ENCODE results near the gene PYGB.

Gene PYGB

DNA sequence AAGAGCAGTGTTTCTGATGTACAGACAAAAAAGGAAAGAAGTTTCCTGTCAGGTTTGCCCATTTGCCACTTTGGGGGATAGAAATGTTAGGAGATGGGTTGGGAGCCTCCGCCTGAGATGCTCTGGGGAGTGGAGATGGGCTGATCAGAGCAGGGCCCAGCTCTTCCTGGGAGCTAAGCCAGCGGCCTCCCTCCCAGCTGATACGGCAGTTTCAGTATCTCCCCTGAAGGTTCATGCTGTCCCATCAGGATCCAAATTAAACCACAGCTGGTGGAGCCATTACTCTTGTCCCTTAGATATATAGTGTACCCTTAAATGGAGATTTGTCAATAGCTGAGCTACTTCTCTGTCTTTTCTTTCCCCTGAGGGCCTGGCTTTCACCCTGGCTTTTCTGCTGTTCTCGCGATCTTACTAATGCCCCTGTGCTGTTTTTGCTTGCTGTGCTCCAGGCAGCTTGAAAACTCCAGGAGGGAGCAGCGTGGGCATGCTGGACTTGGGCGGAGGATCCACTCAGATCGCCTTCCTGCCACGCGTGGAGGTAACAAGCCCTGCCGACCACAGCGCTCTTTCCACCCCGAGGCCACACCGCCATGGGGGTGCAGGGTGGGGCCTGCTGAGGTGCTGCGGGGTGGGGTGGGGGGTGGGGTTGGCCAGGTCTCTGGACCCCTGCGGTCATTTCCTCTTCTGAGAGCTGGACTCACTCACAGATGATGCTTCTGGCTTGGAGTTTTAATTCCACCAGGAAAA is 31.5 kb upstream of the PYGB start:
- DNase-seq (ENCODE audit: low spot score): no peak

- DNase-seq (ENCODE audit: low spot score): no peak
Measured at GRCh38 chr20:25217161-25218108, 30.4 kb upstream of the PYGB start.

- no peak for DNase-seq (ENCODE audit: low spot score)
Measured at GRCh38 chr20:25218109-25218486, 29.8 kb upstream of the PYGB start.

- no peak for DNase-seq (ENCODE audit: low spot score)
Measured at GRCh38 chr20:25218492-25218891, 29.4 kb upstream of the PYGB start.

DNA sequence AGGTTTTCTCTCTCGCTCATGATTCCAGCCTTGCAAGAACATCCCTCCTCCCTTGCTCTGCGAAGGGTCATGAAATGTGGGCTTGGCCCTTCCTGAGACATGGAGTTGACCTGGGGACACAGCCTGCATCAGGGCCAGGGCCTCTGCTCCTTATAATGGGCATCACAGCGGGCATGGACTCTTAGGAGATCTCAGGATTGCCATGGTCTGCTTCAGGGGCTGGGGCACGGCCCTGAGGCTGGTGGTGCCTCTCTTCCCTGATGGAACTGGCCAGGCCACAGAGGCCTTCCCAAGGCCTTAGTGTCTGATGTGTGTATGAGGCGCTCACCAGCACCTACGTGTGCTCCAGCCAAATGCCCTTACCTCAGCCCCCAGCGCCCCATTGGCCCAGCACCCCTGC is 28.5 kb upstream of the PYGB start:
- no peak for DNase-seq (ENCODE audit: low spot score)

GRCh38 chr20:25220021-25220730 is 27.7 kb upstream of the PYGB start:
- DNase-seq (ENCODE audit: low spot score): no peak

DNA sequence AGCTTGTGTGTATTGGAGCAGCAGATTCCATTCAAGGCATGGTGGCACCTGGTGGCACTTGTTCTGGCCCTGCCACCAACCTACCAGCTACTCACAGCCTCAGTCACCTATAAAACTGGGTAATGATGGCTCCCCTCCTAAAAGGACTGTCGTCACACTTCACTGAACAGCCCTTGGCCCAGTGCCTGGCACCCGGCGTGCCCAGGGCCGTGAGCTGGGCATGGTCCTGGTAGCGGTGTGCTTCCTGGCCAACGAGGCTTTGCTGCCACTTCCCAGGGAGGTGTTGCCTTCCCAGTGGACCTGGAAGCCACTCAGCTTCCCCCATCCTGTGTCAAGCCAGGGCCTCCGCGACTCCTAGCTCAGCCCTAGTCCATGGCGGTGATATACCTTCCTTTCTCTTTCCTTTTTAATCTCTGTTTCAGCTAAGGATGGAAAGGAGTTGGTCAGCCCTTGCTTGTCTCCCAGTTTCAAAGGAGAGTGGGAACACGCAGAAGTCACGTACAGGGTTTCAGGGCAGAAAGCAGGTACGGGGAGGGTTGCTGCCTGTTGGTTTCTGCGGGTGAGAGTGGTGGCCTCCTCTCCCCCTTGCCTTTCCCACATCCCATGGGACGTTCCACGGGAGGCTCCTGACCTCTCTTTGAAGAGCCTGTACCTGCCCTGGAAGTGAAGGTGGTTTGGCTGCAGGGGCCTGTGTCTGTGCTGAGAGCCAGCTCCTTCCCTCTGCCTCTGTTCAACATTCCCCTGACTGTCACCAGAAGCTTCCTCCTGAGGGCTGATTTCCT is 26.9 kb upstream of the PYGB start:
- DNase-seq (ENCODE audit: low spot score): no peak

DNA sequence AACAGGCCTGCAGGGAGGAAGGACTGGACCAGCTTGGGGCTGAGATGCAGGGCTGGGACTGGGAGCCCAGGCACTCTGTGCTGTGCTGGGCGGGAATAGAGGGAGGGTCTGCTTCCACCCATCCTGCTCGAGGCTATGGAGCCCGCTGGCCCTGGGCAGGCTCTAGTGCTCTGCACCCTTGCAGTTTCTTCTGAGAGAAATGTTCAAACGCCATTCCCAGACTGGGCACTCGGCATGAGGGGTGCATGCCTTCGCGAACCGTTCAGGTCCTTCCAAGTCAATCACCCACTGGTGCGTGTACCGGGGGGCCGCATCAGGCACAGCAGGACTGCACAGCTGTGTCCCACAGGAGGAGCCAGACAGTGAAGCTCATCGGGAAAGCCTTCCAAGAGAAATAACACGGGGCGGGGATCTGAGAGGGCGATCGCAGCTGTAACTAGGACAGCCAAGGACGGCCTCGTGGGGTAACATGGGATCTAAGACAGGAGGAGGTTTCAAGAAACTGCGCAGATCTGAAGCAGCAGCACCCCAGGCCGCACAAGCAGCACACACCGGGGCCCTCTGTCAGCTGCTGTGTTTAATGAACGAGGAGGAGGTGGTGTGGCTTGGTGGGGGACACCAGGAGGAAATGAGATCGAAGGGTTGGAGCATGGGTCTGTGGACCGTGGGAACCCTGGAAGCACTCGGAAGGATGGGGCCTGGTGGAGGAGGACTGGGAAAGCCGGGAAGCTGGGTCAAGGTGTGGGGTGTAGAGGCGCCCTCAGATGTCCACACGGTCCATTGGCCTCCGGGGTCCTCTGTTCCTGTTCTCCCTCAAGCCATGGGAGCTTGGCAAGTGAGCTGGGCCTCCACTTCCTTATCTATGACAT is 26.1 kb upstream of the PYGB start:
- no peak for DNase-seq (ENCODE audit: low spot score)

DNA sequence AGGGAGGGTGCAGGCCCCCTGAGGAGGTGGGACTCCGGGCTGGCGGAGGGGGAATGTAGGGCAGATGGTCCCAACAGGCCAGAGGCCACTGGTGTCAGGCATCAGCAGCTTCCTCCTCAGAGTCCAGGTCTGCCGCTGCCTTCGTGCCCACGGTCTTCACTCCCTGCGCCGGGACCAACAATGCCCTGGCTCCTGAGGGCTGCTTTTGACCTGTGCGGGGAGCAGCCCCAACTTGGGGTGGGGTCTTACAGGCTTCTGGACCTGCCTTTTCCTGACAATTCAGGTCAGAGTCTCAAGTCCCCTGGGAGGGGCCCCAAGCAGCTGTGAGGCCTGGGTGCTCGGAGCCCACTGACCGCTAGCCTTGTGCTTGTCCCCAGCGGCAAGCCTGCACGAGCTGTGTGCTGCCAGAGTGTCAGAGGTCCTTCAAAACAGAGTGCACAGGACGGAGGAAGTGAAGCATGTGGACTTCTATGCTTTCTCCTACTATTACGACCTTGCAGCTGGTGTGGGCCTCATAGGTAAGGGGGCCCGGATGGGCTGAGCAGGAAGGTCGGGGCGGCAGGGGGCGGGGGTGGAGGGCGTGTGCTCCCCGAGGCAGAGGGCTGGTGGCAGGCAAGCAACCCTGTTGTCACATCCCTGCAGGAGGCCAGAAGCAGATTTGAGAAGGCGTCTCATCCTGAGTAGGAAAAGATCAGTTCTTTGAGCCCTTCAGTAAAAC is 25.3 kb upstream of the PYGB start:
- DNase-seq (ENCODE audit: low spot score): no peak

DNA sequence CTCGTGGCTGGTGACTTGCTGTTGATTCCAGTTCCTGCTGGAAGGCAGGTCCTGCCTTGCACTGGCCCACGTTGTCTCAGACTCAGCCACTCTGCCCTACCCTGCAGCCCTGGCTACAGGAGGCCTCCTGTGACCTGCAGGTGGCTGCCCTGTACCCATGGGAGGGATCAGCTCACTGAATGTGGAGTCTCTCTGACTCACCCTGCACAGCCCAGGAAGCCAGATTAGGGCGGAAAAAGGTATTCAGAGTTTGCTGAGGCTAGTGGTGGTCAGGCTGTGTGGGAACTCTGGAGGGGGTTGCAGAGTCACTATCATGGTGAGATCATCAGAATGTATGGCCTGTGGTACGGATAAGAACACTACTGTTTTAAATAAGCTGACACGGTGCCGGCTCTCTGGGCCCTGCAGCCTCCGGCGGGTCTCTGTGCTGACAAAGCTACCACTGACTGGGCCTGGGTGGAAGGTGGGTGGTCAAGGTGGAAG is 24.7 kb upstream of the PYGB start:
- peak; percentile 17 for DNase-seq (ENCODE audit: low spot score)

- DNase-seq (ENCODE audit: low spot score): no peak
Measured at GRCh38 chr20:25223765-25224720, 23.8 kb upstream of the PYGB start.

DNA sequence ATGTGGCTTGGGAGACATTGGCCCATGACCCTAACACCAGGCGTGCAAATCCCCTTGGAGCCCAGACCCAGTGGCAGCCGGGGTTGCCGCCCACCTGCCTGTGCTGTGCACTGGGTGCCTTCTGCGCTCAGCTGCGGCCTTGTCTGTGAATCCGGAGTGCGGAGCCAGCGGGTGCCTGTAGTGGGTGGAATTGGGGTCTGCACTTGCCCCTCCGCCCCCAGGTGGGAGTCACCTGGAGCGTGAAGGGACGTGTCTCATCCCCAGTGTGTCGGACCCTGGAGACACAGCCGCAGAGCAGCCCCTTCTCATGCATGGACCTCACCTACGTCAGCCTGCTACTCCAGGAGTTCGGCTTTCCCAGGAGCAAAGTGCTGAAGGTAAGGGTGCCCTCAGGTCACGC is 22.9 kb upstream of the PYGB start:
- no peak for DNase-seq (ENCODE audit: low spot score)

GRCh38 chr20:25225642-25226432 is 22.0 kb upstream of the PYGB start:
- DNase-seq (ENCODE audit: low spot score): no peak

DNA sequence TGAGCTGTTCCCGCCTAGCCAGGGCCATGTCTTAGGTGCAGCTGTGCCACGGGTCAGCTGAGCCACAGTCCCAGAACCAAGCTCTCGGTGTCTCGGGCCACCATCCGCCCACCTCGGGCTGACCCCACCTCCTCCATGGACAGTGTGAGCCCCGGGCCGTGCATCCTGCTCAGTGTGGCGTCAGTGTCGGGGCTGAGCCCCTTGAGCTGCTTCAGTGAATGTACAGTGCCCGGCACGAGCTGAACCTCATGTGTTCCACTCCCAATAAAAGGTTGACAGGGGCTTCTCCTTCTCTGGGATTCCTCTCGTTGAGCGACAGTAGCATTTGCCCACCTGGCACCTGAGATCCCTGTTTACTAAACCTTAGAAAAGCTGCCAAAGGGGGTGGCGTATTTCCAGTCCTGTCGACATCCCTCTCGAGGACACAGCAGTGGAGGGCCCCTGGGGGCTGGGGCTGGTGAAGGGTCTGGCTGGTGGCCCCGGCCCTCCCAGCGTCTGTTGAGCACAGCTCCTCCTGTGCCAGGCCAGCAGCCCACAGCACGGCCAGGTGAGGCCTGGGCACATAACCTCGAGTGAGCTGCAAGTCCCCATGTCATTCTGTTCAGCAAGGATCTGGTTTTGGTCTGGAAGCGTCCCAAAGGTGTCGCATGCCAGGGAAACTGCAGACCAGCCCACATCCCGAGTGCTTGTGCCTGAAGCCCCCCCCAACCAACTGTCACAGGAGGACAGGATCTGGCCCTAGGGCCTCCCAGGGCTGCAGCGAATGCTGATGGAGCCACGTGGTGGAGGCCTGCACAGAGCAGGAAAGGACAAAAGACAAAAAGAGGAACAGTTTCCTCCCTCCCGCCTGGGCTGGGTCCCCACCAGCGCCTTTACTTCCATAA is 21.2 kb upstream of the PYGB start:
- no peak for DNase-seq (ENCODE audit: low spot score)

DNA sequence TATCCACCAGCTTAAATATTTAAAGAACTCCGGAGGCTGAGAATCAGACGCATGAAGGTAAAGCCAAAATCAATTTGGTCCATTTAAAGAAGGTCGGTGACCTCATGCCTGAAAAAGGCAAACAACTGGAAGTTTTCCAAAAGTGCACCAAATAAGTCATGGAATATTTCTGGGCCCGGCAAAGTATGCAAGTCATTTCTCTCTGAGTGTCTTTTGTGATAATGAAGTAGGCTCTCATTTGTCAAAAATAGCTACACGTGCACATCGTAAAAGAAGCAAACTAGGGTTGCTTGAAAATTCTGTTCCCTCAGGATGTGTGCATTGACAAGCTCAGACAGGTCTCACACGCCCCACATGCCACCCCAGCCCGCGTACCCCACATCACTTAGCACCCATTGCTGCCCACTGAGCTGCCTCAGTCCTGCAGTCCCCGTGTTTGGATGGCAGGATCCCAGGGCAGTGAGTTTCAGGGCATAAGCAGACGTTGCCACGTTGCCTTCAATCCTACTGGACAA is 20.5 kb upstream of the PYGB start:
- no peak for DNase-seq (ENCODE audit: low spot score)

DNA sequence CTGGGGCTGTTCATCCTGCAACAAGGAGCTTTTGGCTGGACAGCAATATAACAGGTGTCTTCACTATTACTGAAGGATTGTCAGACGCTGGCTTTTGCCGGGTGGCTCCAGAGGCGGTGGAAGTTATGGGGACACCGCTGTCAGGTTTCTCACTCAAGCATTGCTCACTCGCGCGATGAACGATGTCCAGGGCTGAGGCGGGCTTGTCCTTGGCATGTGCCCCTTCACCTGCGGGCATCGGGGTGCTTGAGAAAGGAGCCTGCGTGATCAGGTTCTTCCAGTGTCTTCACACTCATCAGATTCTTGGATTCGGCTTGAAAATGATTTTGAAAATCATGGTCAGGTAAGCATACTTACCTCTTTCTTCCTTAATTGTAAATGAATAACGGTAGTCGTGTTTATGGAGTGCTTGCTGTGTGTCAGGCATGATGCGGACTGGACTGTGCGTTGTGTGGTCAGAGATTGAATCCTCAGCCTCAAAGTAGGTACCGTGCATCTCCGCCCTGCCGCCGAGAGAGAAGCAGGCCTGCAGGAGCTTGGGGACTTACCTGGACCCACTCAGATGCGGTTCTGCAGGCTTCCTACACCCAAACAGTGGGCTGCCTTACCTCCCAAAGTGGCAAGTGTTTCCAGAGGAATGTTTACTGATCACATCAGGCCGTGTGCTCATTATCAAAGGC is 18.3 kb upstream of the PYGB start:
- DNase-seq (ENCODE audit: low spot score): no peak
